Endothelial cell (in vitro differentiated cells): ENCODE data around the gene TMEM53. TPM values are rescaled to one million over a fixed set of nuclear protein-coding genes. Genes with fewer than 3 reads are reported as not detected.

Source experiments
- DNase-seq: peaks from one replicate; pipeline ENCODE4 v3.0.0; 2021; ENCODE audit warnings: low spot score
- H3K27ac Mint-ChIP-seq: one replicate; pipeline ENCODE4 v1.8.0; 2021; ENCODE audit warnings: mixed read lengths, inconsistent platforms; ENCODE audit not compliant: unreplicated experiment
- H3K27me3 Mint-ChIP-seq: one replicate; pipeline ENCODE4 v1.8.0; 2021; ENCODE audit warnings: mild to moderate bottlenecking, moderate library complexity, mixed read lengths, inconsistent platforms; ENCODE audit not compliant: unreplicated experiment
- H3K36me3 Mint-ChIP-seq: one replicate; pipeline ENCODE4 v1.8.0; 2021; ENCODE audit warnings: mild to moderate bottlenecking, low read depth, mixed read lengths, inconsistent platforms; ENCODE audit not compliant: unreplicated experiment
- H3K4me1 Mint-ChIP-seq: one replicate; pipeline ENCODE4 v1.8.0; 2021; ENCODE audit warnings: mild to moderate bottlenecking, mixed read lengths, inconsistent platforms; ENCODE audit not compliant: unreplicated experiment
- H3K4me3 Mint-ChIP-seq: one replicate; pipeline ENCODE4 v1.8.0; 2021; ENCODE audit warnings: mild to moderate bottlenecking, mixed read lengths, inconsistent platforms; ENCODE audit not compliant: unreplicated experiment
- H3K9me3 Mint-ChIP-seq: one replicate; pipeline ENCODE4 v1.8.0; 2021; ENCODE audit warnings: mixed read lengths, inconsistent platforms; ENCODE audit not compliant: unreplicated experiment
- total RNA-seq: library from RNA; stranded (reverse); fragmentation: NEBNext Ultra II Directional; extraction: Animal tissue kit (Norgen Biotek cat#: 25700); gene quantifications from one replicate; pipeline ENCODE4 v1.2.1, GENCODE V29; 2021; ENCODE audit not compliant: unreplicated experiment
- TF ChIP-seq, protein P1 (sequence below): fragments of 200-600 bp; sonication (generic); IDR thresholded peaks from one replicate; pipeline ENCODE4 v1.5.0; 2021; ENCODE audit warnings: antibody characterized with exemption; ENCODE audit not compliant: unreplicated experiment

Gene TMEM53
- total RNA-seq, 1 donor from 2014 or later: 15.6 TPM

DNA sequence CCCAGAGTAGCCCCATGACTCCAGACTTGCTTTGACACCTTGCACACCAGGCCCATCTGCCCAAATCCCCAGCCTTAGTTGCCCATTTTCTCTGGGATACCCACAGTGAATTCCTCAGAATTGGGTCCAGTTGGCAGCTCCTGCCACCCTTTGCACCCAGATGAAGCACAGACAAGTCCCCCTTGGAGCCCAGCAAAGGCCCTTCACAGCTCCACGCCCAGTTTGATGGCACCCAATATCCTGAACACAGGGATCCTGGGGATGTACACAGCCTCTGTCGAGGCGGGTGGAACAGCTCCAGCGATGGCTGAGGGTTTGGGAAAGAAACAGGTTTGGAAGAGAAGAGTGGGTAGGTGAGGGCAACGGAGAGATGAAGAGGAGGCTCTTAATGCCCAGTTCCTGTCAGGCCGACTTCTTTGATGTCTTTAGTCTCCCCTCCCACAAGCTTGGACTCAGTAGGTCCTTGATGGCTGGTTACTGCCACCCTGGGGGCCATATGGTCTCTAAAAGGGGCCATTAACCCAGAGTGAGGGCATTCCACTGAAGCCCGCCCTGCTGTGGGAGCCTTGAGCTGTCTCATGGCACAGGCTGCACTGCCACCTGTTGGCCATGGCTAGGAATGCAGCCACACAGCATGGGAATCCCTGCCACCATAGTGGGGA, 21.7 kb downstream of the TMEM53 start:
- Mint-ChIP-seq H3K4me3 (peak overlapping the region; percentile 37), H3K9me3 (no peaks in the 10 kb centered on the region), H3K36me3 (peaks cover 34% of the 10 kb centered on the region), H3K4me1 (peaks cover 8% of the 10 kb centered on the region), H3K27ac (peak overlapping the region; percentile 36), H3K27me3 (peaks cover 4% of the 10 kb centered on the region)
- DNase-seq: peak; percentile 87
- TF ChIP-seq, protein P1, sequence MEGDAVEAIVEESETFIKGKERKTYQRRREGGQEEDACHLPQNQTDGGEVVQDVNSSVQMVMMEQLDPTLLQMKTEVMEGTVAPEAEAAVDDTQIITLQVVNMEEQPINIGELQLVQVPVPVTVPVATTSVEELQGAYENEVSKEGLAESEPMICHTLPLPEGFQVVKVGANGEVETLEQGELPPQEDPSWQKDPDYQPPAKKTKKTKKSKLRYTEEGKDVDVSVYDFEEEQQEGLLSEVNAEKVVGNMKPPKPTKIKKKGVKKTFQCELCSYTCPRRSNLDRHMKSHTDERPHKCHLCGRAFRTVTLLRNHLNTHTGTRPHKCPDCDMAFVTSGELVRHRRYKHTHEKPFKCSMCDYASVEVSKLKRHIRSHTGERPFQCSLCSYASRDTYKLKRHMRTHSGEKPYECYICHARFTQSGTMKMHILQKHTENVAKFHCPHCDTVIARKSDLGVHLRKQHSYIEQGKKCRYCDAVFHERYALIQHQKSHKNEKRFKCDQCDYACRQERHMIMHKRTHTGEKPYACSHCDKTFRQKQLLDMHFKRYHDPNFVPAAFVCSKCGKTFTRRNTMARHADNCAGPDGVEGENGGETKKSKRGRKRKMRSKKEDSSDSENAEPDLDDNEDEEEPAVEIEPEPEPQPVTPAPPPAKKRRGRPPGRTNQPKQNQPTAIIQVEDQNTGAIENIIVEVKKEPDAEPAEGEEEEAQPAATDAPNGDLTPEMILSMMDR: peak; percentile 86

DNA sequence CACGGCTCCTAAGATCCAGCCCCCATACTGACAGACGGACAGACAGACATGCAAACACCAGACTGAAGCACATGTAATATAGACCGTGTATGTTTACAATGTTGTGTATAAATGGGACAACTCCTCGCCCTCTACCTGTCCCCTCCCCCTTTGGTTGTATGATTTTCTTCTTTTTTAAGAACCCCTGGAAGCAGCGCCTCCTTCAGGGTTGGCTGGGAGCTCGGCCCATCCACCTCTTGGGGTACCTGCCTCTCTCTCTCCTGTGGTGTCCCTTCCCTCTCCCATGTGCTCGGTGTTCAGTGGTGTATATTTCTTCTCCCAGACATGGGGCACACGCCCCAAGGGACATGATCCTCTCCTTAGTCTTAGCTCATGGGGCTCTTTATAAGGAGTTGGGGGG, 23.2 kb downstream of the TMEM53 start:
- no peak overlapping the region for H3K27ac Mint-ChIP-seq
- peaks cover 14% of the 10 kb centered on the region for H3K4me1 Mint-ChIP-seq
- H3K4me3 Mint-ChIP-seq: no peak overlapping the region
- no peaks in the 10 kb centered on the region for H3K9me3 Mint-ChIP-seq
- TF ChIP-seq, protein P1: no peak
- peaks cover 33% of the 10 kb centered on the region for H3K36me3 Mint-ChIP-seq
- peaks cover 6% of the 10 kb centered on the region for H3K27me3 Mint-ChIP-seq
- DNase-seq: no peak

DNA sequence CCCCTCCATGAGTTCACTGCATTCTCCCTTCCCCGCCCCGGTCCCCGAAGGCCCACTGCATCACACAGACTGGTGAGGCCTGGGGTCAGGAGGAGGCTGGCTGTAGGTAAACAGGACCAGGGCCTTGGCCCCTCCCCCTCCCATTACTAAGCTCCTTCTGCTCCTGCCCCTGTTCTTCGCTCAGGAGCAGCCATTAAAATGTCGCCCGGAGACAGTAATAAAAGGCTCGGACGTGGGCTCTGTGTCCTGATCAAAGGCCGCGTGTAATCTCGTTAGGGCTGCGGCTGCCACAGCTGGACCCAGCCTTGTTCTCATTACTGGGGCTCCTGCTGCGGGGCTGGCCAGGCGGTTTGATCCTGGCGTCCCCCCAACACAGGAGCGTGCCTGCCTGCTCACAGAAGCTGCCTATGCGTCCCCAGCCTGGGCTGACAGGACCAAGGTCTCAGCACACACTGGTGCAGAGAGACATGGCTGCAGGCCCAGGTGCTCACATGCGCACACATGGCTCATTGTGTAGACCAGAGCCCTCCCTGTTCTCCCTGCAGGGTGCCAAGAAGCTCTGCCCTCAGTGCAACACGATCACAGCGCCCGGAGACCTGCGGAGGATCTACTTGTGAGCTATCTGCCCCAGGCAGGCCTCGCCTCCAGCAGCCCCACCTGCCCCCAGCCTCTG, 24.0 kb downstream of the TMEM53 start:
- Mint-ChIP-seq H3K36me3 (peaks cover 30% of the 10 kb centered on the region), H3K4me1 (peaks cover 14% of the 10 kb centered on the region), H3K4me3 (no peak overlapping the region), H3K27me3 (peaks cover 6% of the 10 kb centered on the region), H3K27ac (no peak overlapping the region), H3K9me3 (no peaks in the 10 kb centered on the region)
- DNase-seq: no peak
- TF ChIP-seq, protein P1: no peak

DNA sequence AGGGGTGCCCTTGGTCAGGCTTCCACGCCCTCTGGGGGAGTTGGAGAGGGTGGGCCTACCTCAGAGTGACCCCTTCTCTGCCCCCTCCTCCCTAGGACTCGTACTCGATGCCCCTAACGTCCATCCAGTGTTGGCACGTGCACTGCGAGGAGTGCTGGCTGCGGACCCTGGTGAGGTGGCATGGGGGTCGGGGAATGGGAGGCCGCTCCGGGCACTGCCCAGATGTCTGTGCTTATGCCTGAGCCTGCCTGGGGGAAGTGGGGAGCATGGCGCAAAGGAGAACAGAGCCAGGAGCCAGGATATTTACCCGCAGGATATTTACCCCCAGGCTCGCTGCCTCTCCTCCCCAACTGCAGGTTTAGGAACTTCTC, 24.5 kb downstream of the TMEM53 start:
- Mint-ChIP-seq H3K9me3 (no peaks in the 10 kb centered on the region), H3K36me3 (peaks cover 34% of the 10 kb centered on the region), H3K27ac (no peak overlapping the region), H3K27me3 (peaks cover 6% of the 10 kb centered on the region), H3K4me1 (peaks cover 14% of the 10 kb centered on the region), H3K4me3 (no peak overlapping the region)
- DNase-seq: no peak
- TF ChIP-seq, protein P1: no peak
